ENCODE results near the gene BBX. TPM values are rescaled to one million over a fixed set of nuclear protein-coding genes. Genes with fewer than 3 reads are reported as not detected.

BBX gene
- total RNA-seq, 1 donor from 2014 or later, result 54.1 TPM

GRCh38 chr3:107850681-107851080, 327.9 kb downstream of the BBX start:
- no peak overlapping the region for H3K4me3 Mint-ChIP-seq (ENCODE audit: low read depth)
- DNase-seq (ENCODE audit: low spot score, unreplicated experiment), result no peak
- H3K27me3 Mint-ChIP-seq, result peaks cover 5% of the 10 kb centered on the region
- H3K9me3 Mint-ChIP-seq (ENCODE audit: low read depth), result peaks cover 5% of the 10 kb centered on the region
- H3K36me3 Mint-ChIP-seq (ENCODE audit: insufficient read depth), result no peaks in the 10 kb centered on the region
- peaks cover 27% of the 10 kb centered on the region for H3K4me1 Mint-ChIP-seq (ENCODE audit: low read depth)
- TF ChIP-seq CTCF (IDR thresholded peaks at IDR 0.05; ENCODE audit: unreplicated experiment), result no peak
- H3K27ac Mint-ChIP-seq, result no peak overlapping the region

DNA sequence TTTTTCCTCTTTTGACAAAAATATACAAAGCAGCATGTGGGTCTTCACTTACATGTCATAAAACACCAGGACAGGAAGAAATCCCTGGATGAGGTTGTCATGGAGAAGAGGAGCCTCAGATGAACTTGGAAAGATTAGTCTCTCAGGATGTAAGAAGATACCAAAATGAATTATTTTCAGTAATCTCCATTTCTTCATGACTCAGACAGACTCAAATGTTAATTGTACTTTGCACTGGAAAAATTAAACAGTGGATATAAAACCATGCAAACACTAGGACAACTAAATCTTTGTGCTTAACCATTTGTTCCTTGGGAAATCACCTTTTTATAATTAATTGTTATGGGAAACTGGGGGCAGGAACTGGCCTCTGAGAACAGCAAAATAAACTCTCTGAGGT, 331.1 kb downstream of the BBX start:
- no peak overlapping the region for H3K27ac Mint-ChIP-seq
- no peak for TF ChIP-seq CTCF (IDR thresholded peaks at IDR 0.05; ENCODE audit: unreplicated experiment)
- no peaks in the 10 kb centered on the region for H3K36me3 Mint-ChIP-seq (ENCODE audit: insufficient read depth)
- DNase-seq (ENCODE audit: low spot score, unreplicated experiment), result no peak
- no peak overlapping the region for H3K4me3 Mint-ChIP-seq (ENCODE audit: low read depth)
- peaks cover 5% of the 10 kb centered on the region for H3K27me3 Mint-ChIP-seq
- H3K9me3 Mint-ChIP-seq (ENCODE audit: low read depth), result peaks cover 5% of the 10 kb centered on the region
- peaks cover 4% of the 10 kb centered on the region for H3K4me1 Mint-ChIP-seq (ENCODE audit: low read depth)

DNA sequence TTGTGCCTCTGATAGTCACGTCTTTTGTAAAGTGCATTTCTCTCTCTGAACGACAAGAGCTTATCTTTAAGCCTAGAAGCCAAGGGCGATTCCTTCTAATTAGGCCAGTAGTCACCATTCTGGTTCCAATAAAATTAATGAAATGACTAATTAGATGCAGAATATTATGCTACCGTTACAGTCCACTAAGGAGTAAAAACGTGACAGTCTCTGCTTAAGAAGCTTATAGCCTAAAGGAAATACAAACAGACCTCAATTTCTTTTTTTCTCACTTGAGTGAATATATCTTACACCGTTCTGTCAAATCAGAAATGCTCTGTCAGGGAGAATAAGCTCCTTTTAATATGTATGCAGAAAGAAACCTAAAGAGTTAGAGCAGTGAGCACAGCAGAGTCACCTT, 332.0 kb downstream of the BBX start:
- no peak for TF ChIP-seq CTCF (IDR thresholded peaks at IDR 0.05; ENCODE audit: unreplicated experiment)
- Mint-ChIP-seq H3K4me3 (ENCODE audit: low read depth) (no peak overlapping the region), H3K36me3 (ENCODE audit: insufficient read depth) (no peaks in the 10 kb centered on the region), H3K9me3 (ENCODE audit: low read depth) (peaks cover 5% of the 10 kb centered on the region), H3K4me1 (ENCODE audit: low read depth) (no peaks in the 10 kb centered on the region), H3K27ac (no peak overlapping the region), H3K27me3 (no peaks in the 10 kb centered on the region)
- no peak for DNase-seq (ENCODE audit: low spot score, unreplicated experiment)

DNA sequence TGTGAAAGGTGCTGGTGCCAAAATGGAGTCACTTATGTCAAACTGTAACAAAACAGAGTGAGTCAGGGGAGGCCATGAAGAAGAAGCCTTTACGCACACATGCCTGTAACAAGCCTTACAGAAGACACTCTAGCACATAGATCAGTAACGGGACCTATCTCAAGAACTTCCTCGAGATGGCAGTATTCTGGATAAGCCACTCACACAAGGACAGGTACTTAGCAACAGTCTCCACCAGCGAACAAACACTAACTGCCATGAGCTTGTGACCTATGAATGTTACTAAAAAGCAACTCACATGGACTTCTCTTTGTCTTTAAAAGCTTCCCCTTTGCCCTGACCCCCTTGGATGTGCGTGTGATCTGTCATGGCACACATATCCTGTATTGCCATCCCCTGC, 332.9 kb downstream of the BBX start:
- Mint-ChIP-seq H3K36me3 (ENCODE audit: insufficient read depth) (no peaks in the 10 kb centered on the region), H3K9me3 (ENCODE audit: low read depth) (peaks cover 5% of the 10 kb centered on the region), H3K4me1 (ENCODE audit: low read depth) (no peaks in the 10 kb centered on the region), H3K27ac (no peak overlapping the region), H3K27me3 (no peaks in the 10 kb centered on the region), H3K4me3 (ENCODE audit: low read depth) (no peak overlapping the region)
- TF ChIP-seq CTCF (IDR thresholded peaks at IDR 0.05; ENCODE audit: unreplicated experiment), result peak; percentile 38
- no peak for DNase-seq (ENCODE audit: low spot score, unreplicated experiment)

- peaks cover under 1% of the 10 kb centered on the region for H3K9me3 Mint-ChIP-seq (ENCODE audit: low read depth)
- H3K27ac Mint-ChIP-seq, result no peak overlapping the region
- no peaks in the 10 kb centered on the region for H3K27me3 Mint-ChIP-seq
- no peak overlapping the region for H3K4me3 Mint-ChIP-seq (ENCODE audit: low read depth)
- no peaks in the 10 kb centered on the region for H3K36me3 Mint-ChIP-seq (ENCODE audit: insufficient read depth)
- TF ChIP-seq CTCF (IDR thresholded peaks at IDR 0.05; ENCODE audit: unreplicated experiment), result no peak
- no peak for DNase-seq (ENCODE audit: low spot score, unreplicated experiment)
- no peaks in the 10 kb centered on the region for H3K4me1 Mint-ChIP-seq (ENCODE audit: low read depth)
These were observed 335.1 kb downstream of the BBX start for GRCh38 chr3:107857854-107858253.
